Omental fat pad (tissue), 4 donors: Measurements from ENCODE around the gene TOP2B. TPM values are rescaled to one million over a fixed set of nuclear protein-coding genes. Genes with fewer than 3 reads are reported as not detected.

ENCODE experiments used
- ATAC-seq: fragments of 150-250 bp; one replicate; pipeline ENCODE4 v1.9.1; 2016; ENCODE audit warnings: mild to moderate bottlenecking, moderate library complexity; ENCODE audit not compliant: low FRiP score
- DNase-seq: peaks from one replicate; pipeline ENCODE4 v3.0.0-alpha.2; 2019; ENCODE audit warnings: low spot score
- CTCF ChIP-seq, 3 donors: fragments of 450-650 bp; IDR thresholded peaks; one replicate each; pipeline ENCODE4 v1.5.1; 2016 to 2017; ENCODE audit warnings: antibody characterized with exemption in 3 of 3, mild to moderate bottlenecking in 3 of 3, moderate library complexity in 2 of 3
- total RNA-seq, 4 donors: library from RNA; depleted of rRNA; stranded (reverse); fragments of >200 nt; gene quantifications; one replicate each; pipeline ENCODE4 v1.1.0, GENCODE V29; 2016

TOP2B gene
- total RNA-seq, 4 donors from 2014 or later: 63.0 to 98.0 (median 64.3) TPM

- TF ChIP-seq CTCF (IDR thresholded peaks at IDR 0.05): no peak
- DNase-seq: no peak
- no peak for ATAC-seq
Observed at GRCh38 chr3:25697553-25697952, 32.8 kb upstream of the TOP2B start.

- ATAC-seq (no peak), DNase-seq (no peak)
- TF ChIP-seq CTCF (IDR thresholded peaks at IDR 0.05): no peak
Observed at GRCh38 chr3:25695731-25696420, 31.2 kb upstream of the TOP2B start.

- no peak for TF ChIP-seq CTCF (IDR thresholded peaks at IDR 0.05)
- no peak for DNase-seq
- ATAC-seq: no peak
Observed at GRCh38 chr3:25693238-25693637, 28.5 kb upstream of the TOP2B start.

- ATAC-seq (no peak), DNase-seq (no peak)
- no peak for TF ChIP-seq CTCF (IDR thresholded peaks at IDR 0.05)
Observed at GRCh38 chr3:25692341-25692740, 27.6 kb upstream of the TOP2B start.

- DNase-seq: no peak
- ATAC-seq: no peak
- TF ChIP-seq CTCF (IDR thresholded peaks at IDR 0.05): no peak
Observed at GRCh38 chr3:25690768-25691533, 26.2 kb upstream of the TOP2B start.

GRCh38 chr3:25689226-25689625 lies 24.5 kb upstream of the TOP2B start:
- no peak for TF ChIP-seq CTCF (IDR thresholded peaks at IDR 0.05)
- ATAC-seq (no peak), DNase-seq (no peak)

GRCh38 chr3:25687742-25688141 lies 23.0 kb upstream of the TOP2B start:
- ATAC-seq: no peak
- no peak for DNase-seq
- TF ChIP-seq CTCF (IDR thresholded peaks at IDR 0.05): no peak
